Hepatocyte (in vitro differentiated cells): ENCODE data around the gene MAP3K10.

ENCODE experiments used
- CTCF ChIP-seq: fragments of 200-600 bp; sonication (generic); IDR thresholded peaks from 2 replicates; pipeline ENCODE4 v1.5.1; 2016; ENCODE audit warnings: antibody characterized with exemption, mild to moderate bottlenecking; ENCODE audit not compliant: poor library complexity
- EZH2 ChIP-seq: fragments of 200-600 bp; sonication (generic); IDR thresholded peaks from 2 replicates; pipeline ENCODE4 v1.6.1; 2016; ENCODE audit warnings: antibody characterized with exemption, mild to moderate bottlenecking, borderline replicate concordance
- EZH2phosphoT487 ChIP-seq: fragments of 200-600 bp; sonication (generic); IDR thresholded peaks from one replicate; pipeline ENCODE4 v1.6.1; 2018; ENCODE audit warnings: antibody characterized with exemption, mild to moderate bottlenecking, low read depth, moderate library complexity; ENCODE audit not compliant: unreplicated experiment, severe bottlenecking

- no peak for TF ChIP-seq CTCF
- TF ChIP-seq EZH2: no peak
- no peak for TF ChIP-seq EZH2phosphoT487
These were observed 19.7 kb downstream of the MAP3K10 start for GRCh38 chr19:40210889-40211288.
